DMS 273 treated with DMSO at 0.1 percent for 48 hours (cell line): Measurements from ENCODE around the gene PDCD5.
"Not testable (repeated sequence)": the region's sequence is repeated elsewhere in the genome, so short reads cannot be mapped to it uniquely, and the experiment has no call there.

ENCODE experiments used
- DNase-seq: peaks from one replicate; lab custom pipeline; 2025; lab: John Stamatoyannopoulos, UW

The PDCD5 gene

DNA sequence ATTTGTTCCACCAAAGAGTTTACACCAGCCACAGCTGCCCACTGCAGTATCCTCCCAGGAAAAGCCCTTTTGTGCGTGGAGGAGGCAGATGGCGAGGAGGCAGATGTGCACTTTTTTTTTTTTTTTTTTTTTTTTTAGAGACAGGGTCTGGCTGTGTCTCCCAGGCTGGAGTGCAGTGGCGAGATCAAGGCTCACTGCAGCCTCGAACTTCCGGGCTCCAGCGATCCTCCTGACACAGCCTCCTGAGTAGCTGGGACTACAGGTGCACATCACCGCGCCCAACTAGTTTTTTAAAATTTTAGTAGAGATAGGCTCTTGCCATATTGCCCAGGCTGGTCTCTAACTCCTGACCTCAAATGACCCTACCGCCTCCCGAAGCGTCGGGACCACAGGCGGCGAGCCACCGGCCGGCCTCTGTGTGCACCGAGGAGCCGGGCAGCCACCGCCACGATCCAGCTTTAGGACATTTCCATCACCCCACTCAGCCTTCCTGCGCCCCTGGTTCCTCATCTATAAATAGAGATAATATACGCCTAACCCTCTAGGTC, 563 bp upstream of the PDCD5 start:
- DNase-seq = no peak

- DNase-seq = no peak
Observed at GRCh38 chr19:32581705-32582179, 752 bp downstream of the PDCD5 start.

DNA sequence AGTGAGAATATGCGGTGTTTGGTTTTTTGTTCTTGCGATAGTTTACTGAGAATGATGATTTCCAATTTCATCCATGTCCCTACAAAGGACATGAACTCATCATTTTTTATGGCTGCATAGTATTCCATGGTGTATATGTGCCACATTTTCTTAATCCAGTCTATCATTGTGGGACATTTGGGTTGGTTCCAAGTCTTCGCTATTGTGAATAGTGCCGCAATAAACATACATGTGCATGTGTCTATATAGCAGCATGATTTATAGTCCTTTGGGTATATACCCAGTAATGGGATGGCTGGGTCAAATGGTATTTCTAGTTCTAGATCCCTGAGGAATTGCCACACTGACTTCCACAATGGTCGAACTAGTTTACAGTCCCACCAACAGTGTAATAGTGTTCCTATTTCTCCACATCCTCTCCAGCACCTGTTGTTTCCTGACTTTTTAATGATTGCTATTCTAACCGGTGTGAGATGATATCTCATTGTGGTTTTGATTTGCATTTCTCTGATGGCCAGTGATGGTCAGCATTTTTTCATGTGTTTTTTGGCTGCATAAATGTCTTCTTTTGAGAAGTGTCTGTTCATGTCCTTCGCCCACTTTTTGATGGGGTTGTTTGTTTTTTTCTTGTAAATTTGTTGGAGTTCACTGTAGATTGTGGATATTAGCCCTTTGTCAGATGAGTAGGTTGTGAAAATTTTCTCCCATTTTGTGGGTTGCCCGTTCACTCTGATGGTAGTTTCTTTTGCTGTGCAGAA, 6.9 kb downstream of the PDCD5 start:
- not testable (repeated sequence) for DNase-seq

GRCh38 chr19:32594021-32594420, 13.0 kb downstream of the PDCD5 start:
- DNase-seq = no peak

DNA sequence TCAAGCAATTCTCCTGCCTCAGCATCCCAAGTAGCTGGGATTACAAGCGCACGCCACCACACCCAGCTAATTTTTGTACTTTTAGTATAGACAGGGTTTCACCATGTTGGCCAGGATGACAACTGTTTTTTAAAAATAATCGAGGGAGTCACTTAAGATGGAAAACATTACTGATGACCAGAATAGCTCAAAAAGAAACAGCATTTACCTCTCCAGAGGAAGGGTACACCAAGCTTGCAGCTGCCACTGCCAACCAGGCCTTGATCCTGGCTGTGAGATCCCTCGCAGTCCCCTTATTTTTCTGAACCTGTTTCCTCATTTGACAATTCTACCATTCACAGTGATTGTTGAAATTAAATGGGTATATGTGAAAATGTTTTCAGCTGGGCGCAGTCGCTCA, 14.5 kb downstream of the PDCD5 start:
- DNase-seq = no peak

DNA sequence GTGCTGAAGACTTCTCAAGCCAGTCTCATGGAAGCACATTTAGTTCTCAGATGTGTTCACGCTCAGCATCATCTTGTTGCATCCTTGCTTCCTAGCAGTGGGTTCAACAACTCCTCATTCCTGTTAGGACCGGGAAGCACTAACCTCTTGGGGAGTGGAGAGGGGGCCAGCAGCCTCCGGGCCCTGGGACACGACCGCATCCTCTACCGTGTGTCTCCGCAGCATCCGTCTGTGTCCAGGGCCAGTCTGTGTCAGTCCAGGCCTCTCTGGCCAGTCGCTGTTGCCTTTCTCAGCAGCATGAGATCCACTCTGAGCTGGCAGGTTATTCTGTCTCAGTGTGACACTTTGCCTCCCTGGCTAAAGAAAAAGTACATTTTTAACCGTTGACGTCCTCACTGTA, 17.0 kb downstream of the PDCD5 start:
- DNase-seq = no peak

GRCh38 chr19:32599258-32599657, 18.3 kb downstream of the PDCD5 start:
- DNase-seq = no peak

- peak; percentile 48 for DNase-seq
Observed at GRCh38 chr19:32599736-32600157, 18.8 kb downstream of the PDCD5 start.

GRCh38 chr19:32603961-32604360, 23.0 kb downstream of the PDCD5 start:
- no peak for DNase-seq

GRCh38 chr19:32605544-32605943, 24.6 kb downstream of the PDCD5 start:
- DNase-seq = no peak

DNA sequence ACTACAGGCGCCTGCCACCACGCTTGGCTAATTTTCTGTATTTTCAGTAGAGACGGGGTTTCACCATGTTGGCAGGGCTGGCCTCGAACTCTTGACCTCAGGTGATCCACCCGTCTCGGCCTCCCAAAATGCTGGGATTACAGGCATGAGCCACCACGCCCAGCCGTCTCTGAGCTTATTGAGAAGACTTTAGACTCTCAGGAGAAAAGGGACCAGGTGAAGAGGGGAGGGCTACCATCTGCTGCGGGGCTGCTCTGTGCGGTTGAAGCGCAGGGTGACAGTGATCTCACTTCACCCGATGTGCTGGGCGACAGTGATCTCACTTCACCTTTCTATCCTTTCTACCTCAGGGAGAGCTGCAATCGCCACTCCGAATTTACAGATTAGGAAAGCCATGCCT, 25.3 kb downstream of the PDCD5 start:
- DNase-seq = no peak

GRCh38 chr19:32607479-32607878, 26.5 kb downstream of the PDCD5 start:
- no peak for DNase-seq

DNA sequence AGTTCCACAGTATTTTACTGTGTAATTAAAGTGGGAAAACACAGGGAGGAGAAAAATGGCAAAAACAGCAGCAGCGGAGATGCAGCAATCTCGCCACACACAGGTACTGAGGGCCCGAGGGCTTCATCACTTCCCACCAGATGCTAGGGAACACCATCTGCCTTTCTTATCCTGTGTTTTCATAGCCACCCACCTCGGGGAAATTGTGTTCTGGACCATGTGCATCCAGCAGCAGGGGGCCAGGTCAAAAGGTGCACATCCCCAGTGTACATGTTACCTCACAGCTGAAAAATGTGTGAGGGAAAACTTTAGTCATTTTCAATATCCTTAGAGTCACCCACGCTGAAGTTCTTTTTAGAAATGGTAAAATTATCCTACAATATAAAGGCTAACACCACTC, 30.2 kb downstream of the PDCD5 start:
- DNase-seq = no peak

- no peak for DNase-seq
Observed at GRCh38 chr19:32613008-32613407, 32.0 kb downstream of the PDCD5 start.

GRCh38 chr19:32614916-32615315, 33.9 kb downstream of the PDCD5 start:
- no peak for DNase-seq

DNA sequence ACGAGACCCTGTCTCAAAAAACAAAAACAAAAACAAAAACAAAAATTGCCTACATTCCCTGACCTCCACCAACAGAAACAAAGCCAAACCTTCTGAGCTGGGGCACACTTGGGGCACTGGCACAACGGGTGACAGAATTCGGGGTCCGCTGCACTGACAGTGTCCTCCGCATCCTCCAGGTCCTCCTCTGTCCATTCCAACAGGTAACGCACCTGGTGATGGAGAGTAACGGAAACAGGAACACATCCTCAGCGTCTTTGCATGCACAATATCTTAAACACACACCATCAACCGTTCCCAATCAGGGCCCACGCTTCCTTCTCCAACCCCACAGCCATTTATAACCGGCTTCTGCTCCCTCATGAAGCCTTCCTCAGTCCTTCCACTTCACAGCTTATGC, 34.6 kb downstream of the PDCD5 start:
- DNase-seq = no peak

DNA sequence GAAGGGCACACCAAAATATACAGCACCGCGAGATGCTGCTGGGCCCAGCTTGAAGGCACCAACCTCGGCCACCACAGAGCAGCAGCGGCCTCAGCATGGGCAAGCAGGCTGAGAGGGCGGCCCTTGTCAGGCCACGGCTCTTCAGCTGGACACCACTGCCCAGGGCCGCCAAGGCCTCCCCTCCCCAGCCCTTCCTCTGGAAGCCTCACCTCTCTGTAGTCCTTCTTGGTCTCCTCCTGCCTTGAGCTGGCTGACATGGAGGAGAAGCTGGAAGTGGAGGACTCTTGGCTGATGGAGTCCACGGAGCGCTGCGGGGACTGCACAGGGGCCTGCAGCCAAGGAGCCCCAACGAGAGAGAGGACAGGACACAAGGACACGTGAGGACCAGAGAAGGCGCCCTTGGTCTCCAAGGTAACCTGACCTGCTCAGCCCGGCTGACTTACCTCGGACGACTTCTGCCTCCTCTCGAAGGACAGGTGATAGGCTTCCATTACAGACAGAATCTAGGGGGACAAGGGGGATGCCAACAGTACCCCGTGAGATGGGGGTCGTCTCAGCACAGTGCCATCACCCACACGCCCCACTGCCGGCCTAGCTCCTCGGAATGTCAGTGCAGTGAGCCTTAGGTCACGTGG, 38.2 kb downstream of the PDCD5 start:
- DNase-seq = no peak

DNA sequence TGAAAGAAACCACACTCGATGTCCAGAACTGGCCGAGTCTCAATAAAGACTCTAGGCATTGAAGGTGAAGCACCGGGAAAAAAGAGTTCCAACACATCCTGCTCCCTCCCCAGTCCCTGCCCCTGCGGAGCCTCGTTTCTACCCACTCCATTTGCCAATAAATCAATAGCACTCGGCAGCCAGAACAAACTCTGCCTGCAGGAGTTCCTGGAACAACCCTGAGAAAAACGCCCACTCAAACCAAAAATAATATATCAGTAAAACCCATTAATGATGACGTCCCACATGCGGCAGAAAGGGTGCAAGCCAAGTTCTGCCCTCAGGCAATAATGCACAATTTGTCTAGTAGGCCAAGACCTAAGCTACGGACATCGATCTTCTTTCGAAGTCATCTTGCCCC, 41.0 kb downstream of the PDCD5 start:
- no peak for DNase-seq

GRCh38 chr19:32624410-32624809, 43.4 kb downstream of the PDCD5 start:
- DNase-seq = no peak

DNA sequence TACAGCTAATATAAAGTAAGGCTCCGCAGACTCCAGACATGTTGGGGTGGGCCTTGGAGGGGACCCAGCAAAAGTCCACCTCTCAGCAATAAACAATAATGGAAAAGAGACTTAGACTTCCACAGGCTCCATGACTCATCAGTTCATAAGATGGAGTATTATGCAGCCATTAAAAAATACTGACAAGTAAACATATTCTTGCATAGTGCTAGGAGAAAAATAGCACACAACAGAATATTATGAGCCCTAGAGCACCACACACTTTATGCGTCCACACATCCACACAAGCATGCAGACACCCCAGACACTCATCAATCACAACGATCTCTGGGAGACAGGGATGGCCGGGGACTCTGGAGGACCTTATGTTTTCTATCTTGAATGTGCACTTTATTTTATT, 46.0 kb downstream of the PDCD5 start:
- DNase-seq = no peak

- DNase-seq = no peak
Observed at GRCh38 chr19:32627714-32628270, 46.8 kb downstream of the PDCD5 start.

- no peak for DNase-seq
Observed at GRCh38 chr19:32630338-32630737, 49.3 kb downstream of the PDCD5 start.

- no peak for DNase-seq
Observed at GRCh38 chr19:32631381-32631780, 50.4 kb downstream of the PDCD5 start.
